ENCODE data around the gene SEMA4D.

DNA sequence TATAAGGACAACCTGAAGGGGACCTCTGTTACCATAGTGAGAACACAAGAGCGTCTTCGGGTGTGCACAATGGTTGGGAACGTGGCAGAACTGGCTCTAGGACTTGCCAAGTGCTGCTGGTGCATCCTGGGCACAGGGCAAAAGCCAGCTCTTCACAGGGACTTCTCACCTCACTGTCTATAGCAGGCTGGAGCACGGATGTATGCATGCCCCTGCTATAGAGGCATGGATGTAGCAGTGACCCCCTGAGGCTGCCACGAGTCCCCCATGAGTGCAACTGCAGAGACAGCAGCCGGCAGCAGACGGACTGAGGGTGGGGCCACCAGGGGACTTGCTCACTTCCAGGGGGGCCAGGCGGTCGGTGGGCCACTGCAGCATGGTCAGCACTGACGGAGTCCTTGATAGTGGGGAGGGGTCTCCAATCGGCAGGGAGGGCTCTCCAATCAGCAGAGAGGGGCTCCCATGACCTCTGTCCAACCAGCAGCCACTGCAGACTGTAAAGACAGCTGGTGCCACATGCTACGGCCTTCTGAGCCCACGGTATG, 64.9 kb downstream of the SEMA4D start:
- TF ChIP-seq, protein P1, sequence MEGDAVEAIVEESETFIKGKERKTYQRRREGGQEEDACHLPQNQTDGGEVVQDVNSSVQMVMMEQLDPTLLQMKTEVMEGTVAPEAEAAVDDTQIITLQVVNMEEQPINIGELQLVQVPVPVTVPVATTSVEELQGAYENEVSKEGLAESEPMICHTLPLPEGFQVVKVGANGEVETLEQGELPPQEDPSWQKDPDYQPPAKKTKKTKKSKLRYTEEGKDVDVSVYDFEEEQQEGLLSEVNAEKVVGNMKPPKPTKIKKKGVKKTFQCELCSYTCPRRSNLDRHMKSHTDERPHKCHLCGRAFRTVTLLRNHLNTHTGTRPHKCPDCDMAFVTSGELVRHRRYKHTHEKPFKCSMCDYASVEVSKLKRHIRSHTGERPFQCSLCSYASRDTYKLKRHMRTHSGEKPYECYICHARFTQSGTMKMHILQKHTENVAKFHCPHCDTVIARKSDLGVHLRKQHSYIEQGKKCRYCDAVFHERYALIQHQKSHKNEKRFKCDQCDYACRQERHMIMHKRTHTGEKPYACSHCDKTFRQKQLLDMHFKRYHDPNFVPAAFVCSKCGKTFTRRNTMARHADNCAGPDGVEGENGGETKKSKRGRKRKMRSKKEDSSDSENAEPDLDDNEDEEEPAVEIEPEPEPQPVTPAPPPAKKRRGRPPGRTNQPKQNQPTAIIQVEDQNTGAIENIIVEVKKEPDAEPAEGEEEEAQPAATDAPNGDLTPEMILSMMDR (IDR thresholded peaks at IDR 0.05) = no peak
- TF ChIP-seq POLR2AphosphoS5 (IDR thresholded peaks at IDR 0.05) = no peak
